Measurements from ENCODE around the gene UBE2E2.

The UBE2E2 gene

GRCh38 chr3:23540600-23540999 is 337.5 kb downstream of the UBE2E2 start:
- H3K4me3 ChIP-seq (replicated peaks; ENCODE audit: low read depth, low read length) = no peak overlapping the region
- no peak for DNase-seq (ENCODE audit: extremely low read depth, low read depth)
- TF ChIP-seq CTCF (IDR thresholded peaks at IDR 0.05; ENCODE audit: low read depth, low read length, missing control alignments) = no peak

GRCh38 chr3:23542079-23542478 is 339.0 kb downstream of the UBE2E2 start:
- H3K4me3 ChIP-seq (replicated peaks; ENCODE audit: low read depth, low read length) = no peak overlapping the region
- TF ChIP-seq CTCF (IDR thresholded peaks at IDR 0.05; ENCODE audit: low read depth, low read length, missing control alignments) = no peak
- no peak for DNase-seq (ENCODE audit: extremely low read depth, low read depth)

DNA sequence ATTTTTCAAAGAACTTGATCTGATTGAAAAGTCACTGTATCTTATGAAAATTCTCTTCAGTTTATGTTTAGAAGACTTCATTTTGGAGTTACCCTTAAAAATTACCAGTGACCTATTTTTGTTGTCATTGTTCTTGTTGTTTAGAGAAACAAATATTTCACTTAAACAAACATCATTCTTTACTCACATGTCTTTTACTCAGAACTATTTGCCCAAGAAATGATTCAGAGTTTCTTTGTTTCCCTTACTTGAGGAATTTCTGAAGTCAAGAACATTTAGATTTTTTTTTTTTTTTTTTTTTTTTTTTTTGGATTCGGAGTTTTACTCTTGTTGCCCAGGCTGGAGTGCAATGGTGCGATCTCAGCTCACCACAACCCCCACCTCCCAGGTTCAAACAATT is 343.1 kb downstream of the UBE2E2 start:
- H3K4me3 ChIP-seq (replicated peaks; ENCODE audit: low read depth, low read length) = no peak overlapping the region
- no peak for DNase-seq (ENCODE audit: extremely low read depth, low read depth)
- TF ChIP-seq CTCF (IDR thresholded peaks at IDR 0.05; ENCODE audit: low read depth, low read length, missing control alignments) = no peak

DNA sequence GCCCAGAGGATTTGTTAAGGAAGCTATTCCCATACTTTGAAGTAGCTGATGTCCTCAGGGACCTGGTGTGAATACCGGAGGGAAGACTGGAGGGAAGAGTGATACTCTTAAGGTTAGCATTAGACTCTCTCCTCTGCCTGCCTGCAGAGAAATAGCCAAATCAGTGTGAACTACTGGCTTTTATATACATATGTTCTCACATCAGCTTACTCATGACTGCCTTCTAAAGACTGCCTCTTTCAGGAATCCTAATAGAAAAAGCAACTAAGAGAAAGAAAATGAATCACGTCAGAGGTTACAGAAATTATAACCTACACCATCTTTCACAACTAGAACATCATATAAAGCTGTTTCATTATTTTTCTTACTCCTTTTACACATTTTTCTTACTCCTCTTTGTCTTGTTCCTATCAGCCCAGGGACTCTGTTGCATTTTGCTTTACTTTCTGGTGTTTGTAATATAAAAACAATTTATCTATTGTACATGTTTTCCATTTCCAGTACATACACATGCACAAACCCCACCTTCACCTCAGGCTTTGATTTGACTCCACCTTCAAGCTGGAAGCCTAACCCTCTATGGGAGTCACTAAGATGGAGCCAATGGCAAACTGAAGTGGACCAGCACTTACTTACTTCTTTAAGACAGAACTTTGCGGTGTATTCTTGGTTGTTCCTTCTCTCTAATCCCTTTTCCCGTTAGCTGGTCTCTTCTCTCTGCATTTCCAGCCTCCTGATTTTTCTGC is 345.0 kb downstream of the UBE2E2 start:
- TF ChIP-seq CTCF (IDR thresholded peaks at IDR 0.05; ENCODE audit: low read depth, low read length, missing control alignments) = no peak
- no peak for DNase-seq (ENCODE audit: extremely low read depth, low read depth)
- H3K4me3 ChIP-seq (replicated peaks; ENCODE audit: low read depth, low read length) = no peak overlapping the region

DNA sequence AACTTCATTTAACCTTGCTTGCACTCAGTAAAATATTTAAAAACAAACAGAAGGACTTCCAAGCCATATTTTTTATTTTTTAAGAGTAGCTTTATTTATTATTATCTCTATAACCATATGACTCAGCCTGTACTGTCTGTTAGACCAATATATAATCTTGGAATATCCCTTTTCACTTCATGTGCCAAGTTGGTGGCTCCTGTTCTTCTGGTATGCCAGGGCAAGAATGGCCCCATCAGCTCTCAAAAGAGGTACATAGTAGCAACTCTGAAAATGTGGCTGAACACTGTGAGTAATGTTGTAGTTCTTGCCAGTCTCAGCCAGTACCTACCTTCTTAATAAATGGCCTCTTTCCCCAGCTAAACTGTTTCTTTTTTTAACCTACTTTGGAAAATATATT is 345.6 kb downstream of the UBE2E2 start:
- TF ChIP-seq CTCF (IDR thresholded peaks at IDR 0.05; ENCODE audit: low read depth, low read length, missing control alignments) = no peak
- DNase-seq (ENCODE audit: extremely low read depth, low read depth) = no peak
- H3K4me3 ChIP-seq (replicated peaks; ENCODE audit: low read depth, low read length) = no peak overlapping the region

DNA sequence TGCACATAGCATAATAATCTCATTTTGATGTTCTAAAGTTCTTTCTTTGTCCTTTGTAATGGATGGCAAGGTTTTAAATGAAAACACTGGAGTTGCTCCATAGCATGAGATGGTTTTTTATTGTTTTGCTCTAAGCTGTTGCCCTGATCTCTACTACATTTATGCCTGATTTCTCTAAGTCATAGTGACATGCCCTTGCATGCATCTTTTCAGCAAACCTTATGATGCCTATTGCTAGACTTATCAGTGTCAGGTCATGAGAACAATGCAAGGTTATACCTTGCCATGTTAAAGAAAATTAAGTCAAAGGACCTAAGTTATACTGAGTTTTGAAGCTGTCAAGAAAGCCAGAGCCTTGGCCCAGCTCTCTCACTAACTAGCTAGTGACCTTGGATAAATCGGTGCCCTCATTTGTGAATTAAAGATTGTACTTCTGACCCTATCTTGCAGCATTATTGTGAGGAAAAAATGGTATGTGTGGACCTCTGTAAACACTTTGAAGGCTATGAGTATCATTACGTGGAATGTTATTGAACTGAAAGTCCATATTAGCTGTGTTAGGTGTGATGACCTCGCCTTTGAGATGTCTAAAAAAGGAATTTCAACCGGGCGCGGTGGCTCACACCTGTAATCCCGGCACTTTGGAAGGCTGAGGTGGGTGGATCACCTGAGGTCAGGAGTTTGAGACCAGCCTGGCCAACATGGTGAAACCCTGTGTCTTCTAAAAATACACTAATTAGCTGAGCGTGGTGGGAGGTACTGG is 346.2 kb downstream of the UBE2E2 start:
- H3K4me3 ChIP-seq (replicated peaks; ENCODE audit: low read depth, low read length) = no peak overlapping the region
- no peak for TF ChIP-seq CTCF (IDR thresholded peaks at IDR 0.05; ENCODE audit: low read depth, low read length, missing control alignments)
- no peak for DNase-seq (ENCODE audit: extremely low read depth, low read depth)

Measured in HFF-Myc (cell line).